Hepatocyte (in vitro differentiated cells): ENCODE results near the gene HCRTR1. TPM values are rescaled to one million over a fixed set of nuclear protein-coding genes. Genes with fewer than 3 reads are reported as not detected.

ENCODE experiments used
- DNase-seq: peaks from one replicate; pipeline ENCODE4 v3.0.0-alpha.2; 2016; ENCODE audit warnings: low spot score
- H2AFZ ChIP-seq: fragments of 200-600 bp; sonication (generic); 2 replicates; pipeline ENCODE4 v1.6.0; 2016; ENCODE audit warnings: antibody characterized with exemption, mild to moderate bottlenecking
- H3K27ac ChIP-seq: fragments of 200-600 bp; sonication (generic); 2 replicates; pipeline ENCODE4 v1.5.1; 2016; ENCODE audit warnings: mild to moderate bottlenecking
- H3K27me3 ChIP-seq: fragments of 200-600 bp; sonication (generic); 2 replicates; pipeline ENCODE4 v1.6.1; 2016
- H3K36me3 ChIP-seq: fragments of 200-600 bp; sonication (generic); replicated peaks from 2 replicates; pipeline ENCODE4 v1.5.1; 2016; ENCODE audit warnings: low read depth; ENCODE audit not compliant: insufficient read depth
- H3K4me1 ChIP-seq: fragments of 200-600 bp; sonication (generic); 2 replicates; pipeline ENCODE4 v1.5.1; 2016; ENCODE audit warnings: mild to moderate bottlenecking, moderate library complexity; ENCODE audit not compliant: insufficient read depth
- H3K4me2 ChIP-seq: fragments of 200-600 bp; sonication (generic); 2 replicates; pipeline ENCODE4 v1.6.0; 2016
- H3K4me3 ChIP-seq: fragments of 200-600 bp; sonication (generic); 2 replicates; pipeline ENCODE4 v1.5.1; 2016; ENCODE audit warnings: mild to moderate bottlenecking
- H3K79me2 ChIP-seq: fragments of 200-600 bp; sonication (generic); 2 replicates; pipeline ENCODE4 v1.6.0; 2017; ENCODE audit warnings: mild to moderate bottlenecking
- H3K9me2 ChIP-seq: fragments of 200-600 bp; sonication (generic); replicated peaks from 2 replicates; pipeline ENCODE4 v1.6.0; 2017; ENCODE audit warnings: mild to moderate bottlenecking; ENCODE audit not compliant: insufficient read depth
- H3K9me3 ChIP-seq: fragments of 200-600 bp; sonication (generic); 2 replicates; pipeline ENCODE4 v1.5.1; 2016; ENCODE audit warnings: low read depth, mild to moderate bottlenecking
- H4K20me1 ChIP-seq: fragments of 200-600 bp; sonication (generic); 2 replicates; pipeline ENCODE4 v1.6.0; 2016; ENCODE audit warnings: mild to moderate bottlenecking; ENCODE audit not compliant: insufficient read depth, poor library complexity, severe bottlenecking
- CTCF ChIP-seq: fragments of 200-600 bp; sonication (generic); IDR thresholded peaks from 2 replicates; pipeline ENCODE4 v1.5.1; 2016; ENCODE audit warnings: antibody characterized with exemption, mild to moderate bottlenecking; ENCODE audit not compliant: poor library complexity
- EZH2 ChIP-seq: fragments of 200-600 bp; sonication (generic); IDR thresholded peaks from 2 replicates; pipeline ENCODE4 v1.6.1; 2016; ENCODE audit warnings: antibody characterized with exemption, mild to moderate bottlenecking, borderline replicate concordance
- EZH2phosphoT487 ChIP-seq: fragments of 200-600 bp; sonication (generic); IDR thresholded peaks from one replicate; pipeline ENCODE4 v1.6.1; 2018; ENCODE audit warnings: antibody characterized with exemption, mild to moderate bottlenecking, low read depth, moderate library complexity; ENCODE audit not compliant: unreplicated experiment, severe bottlenecking
- WGBS: methylation state at CpG from one replicate; pipeline ENCODE4 v1.1.6; 2016; ENCODE audit warnings: low lambda C conversion rate; ENCODE audit errors: missing lambda C conversion rate; 5-methylcytosine and 5-hydroxymethylcytosine counted together
- polyA plus RNA-seq: library from polyadenylated mRNA; unstranded; fragments of >200 nt; fragmentation: Nextera tagmentation; extraction: Ambion mirVana; gene quantifications from 2 replicates; pipeline ENCODE4 v1.2.1, GENCODE V29; 2016
- total RNA-seq: library from RNA; depleted of rRNA; stranded (reverse); fragments of >200 nt; gene quantifications from 2 replicates; pipeline ENCODE4 v1.2.3, GENCODE V29; 2014

Gene HCRTR1
- total and polyA plus RNA-seq, 2 experiments from 2014 or later: not detected

- H3K36me3 ChIP-seq: no peaks in the 10 kb centered on the region
- TF ChIP-seq EZH2 (no peak), EZH2phosphoT487 (no peak), CTCF (no peak)
- no peaks in the 10 kb centered on the region for H4K20me1 ChIP-seq
- no peaks in the 10 kb centered on the region for H3K27me3 ChIP-seq
- H3K4me2 ChIP-seq: no peak overlapping the region
- H3K79me2 ChIP-seq: no peaks in the 10 kb centered on the region
- no peaks in the 10 kb centered on the region for H3K9me3 ChIP-seq
- no peak for DNase-seq
- no peaks in the 10 kb centered on the region for H3K9me2 ChIP-seq
- no peak overlapping the region for H2AFZ ChIP-seq
- peaks cover 18% of the 10 kb centered on the region for H3K4me1 ChIP-seq
- H3K27ac ChIP-seq: no peak overlapping the region
- H3K4me3 ChIP-seq: no peak overlapping the region
- 70% methylated on average over 13 of the region's 13 CpGs for WGBS
These were observed 47.8 kb upstream of the HCRTR1 start for GRCh38 chr1:31569596-31570173.

GRCh38 chr1:31570228-31570627, 47.3 kb upstream of the HCRTR1 start:
- no peaks in the 10 kb centered on the region for H3K27me3 ChIP-seq
- H3K4me2 ChIP-seq: no peak overlapping the region
- no peaks in the 10 kb centered on the region for H4K20me1 ChIP-seq
- no peaks in the 10 kb centered on the region for H3K9me2 ChIP-seq
- H3K9me3 ChIP-seq: no peaks in the 10 kb centered on the region
- no peak for TF ChIP-seq EZH2
- no peak for TF ChIP-seq EZH2phosphoT487
- TF ChIP-seq CTCF: no peak
- no peaks in the 10 kb centered on the region for H3K36me3 ChIP-seq
- DNase-seq: no peak
- no peak overlapping the region for H3K4me3 ChIP-seq
- WGBS: 93% methylated on average over 11 of the region's 11 CpGs
- no peaks in the 10 kb centered on the region for H3K79me2 ChIP-seq
- H3K4me1 ChIP-seq: peaks cover 24% of the 10 kb centered on the region
- no peak overlapping the region for H2AFZ ChIP-seq
- H3K27ac ChIP-seq: no peak overlapping the region

GRCh38 chr1:31570906-31571305, 46.6 kb upstream of the HCRTR1 start:
- Histone ChIP-seq H3K9me2 (no peaks in the 10 kb centered on the region), H3K4me3 (no peak overlapping the region), H3K4me1 (peaks cover 31% of the 10 kb centered on the region), H3K27ac (no peak overlapping the region), H3K27me3 (no peaks in the 10 kb centered on the region), H3K9me3 (no peaks in the 10 kb centered on the region), H2AFZ (no peak overlapping the region), H4K20me1 (no peaks in the 10 kb centered on the region), H3K4me2 (no peak overlapping the region), H3K79me2 (no peaks in the 10 kb centered on the region), H3K36me3 (no peaks in the 10 kb centered on the region)
- TF ChIP-seq EZH2: no peak
- no peak for TF ChIP-seq EZH2phosphoT487
- no peak for TF ChIP-seq CTCF
- no peak for DNase-seq
- WGBS: 83% methylated on average over 1 of the region's 1 CpG
